Memory B cell (primary cell): Measurements from ENCODE around the gene PRR36.
A peak's percentile ranks its signal among the peaks of the same experiment; 100 is the strongest.

Experiments used
- ATAC-seq: fragments of 150-1000 bp; cut with Tn5 transposase; 2 replicates; pipeline ENCODE4 v1.10.0; 2021; ENCODE audit warnings: low read depth, mild to moderate bottlenecking, moderate library complexity
- DNase-seq, 2 donors: peaks; one replicate each; pipeline ENCODE4 v3.0.0; 2022; ENCODE audit warnings: low spot score in 2 of 2
- H3K27ac Mint-ChIP-seq: one replicate; pipeline ENCODE4 v1.8.0; 2022; ENCODE audit warnings: mild to moderate bottlenecking, moderate library complexity, mixed read lengths
- H3K27me3 Mint-ChIP-seq: one replicate; pipeline ENCODE4 v1.8.0; 2022; ENCODE audit warnings: mixed read lengths
- H3K36me3 Mint-ChIP-seq: one replicate; pipeline ENCODE4 v1.8.0; 2022; ENCODE audit warnings: mild to moderate bottlenecking, mixed read lengths
- H3K4me1 Mint-ChIP-seq: one replicate; pipeline ENCODE4 v1.8.0; 2022; ENCODE audit warnings: mixed read lengths
- H3K4me3 Mint-ChIP-seq: one replicate; pipeline ENCODE4 v1.8.0; 2022; ENCODE audit warnings: mild to moderate bottlenecking, moderate library complexity, mixed read lengths
- H3K9me3 Mint-ChIP-seq: one replicate; pipeline ENCODE4 v1.8.0; 2022; ENCODE audit warnings: mixed read lengths

The PRR36 gene

GRCh38 chr19:7857727-7858108, 16.5 kb downstream of the PRR36 start:
- Mint-ChIP-seq H3K9me3 (no peaks in the 10 kb centered on the region), H3K27ac (no peak overlapping the region), H3K27me3 (peaks cover 24% of the 10 kb centered on the region), H3K4me1 (peaks cover 9% of the 10 kb centered on the region), H3K4me3 (no peak overlapping the region), H3K36me3 (peaks cover 5% of the 10 kb centered on the region)
- no peak for DNase-seq
- no peak for ATAC-seq

DNA sequence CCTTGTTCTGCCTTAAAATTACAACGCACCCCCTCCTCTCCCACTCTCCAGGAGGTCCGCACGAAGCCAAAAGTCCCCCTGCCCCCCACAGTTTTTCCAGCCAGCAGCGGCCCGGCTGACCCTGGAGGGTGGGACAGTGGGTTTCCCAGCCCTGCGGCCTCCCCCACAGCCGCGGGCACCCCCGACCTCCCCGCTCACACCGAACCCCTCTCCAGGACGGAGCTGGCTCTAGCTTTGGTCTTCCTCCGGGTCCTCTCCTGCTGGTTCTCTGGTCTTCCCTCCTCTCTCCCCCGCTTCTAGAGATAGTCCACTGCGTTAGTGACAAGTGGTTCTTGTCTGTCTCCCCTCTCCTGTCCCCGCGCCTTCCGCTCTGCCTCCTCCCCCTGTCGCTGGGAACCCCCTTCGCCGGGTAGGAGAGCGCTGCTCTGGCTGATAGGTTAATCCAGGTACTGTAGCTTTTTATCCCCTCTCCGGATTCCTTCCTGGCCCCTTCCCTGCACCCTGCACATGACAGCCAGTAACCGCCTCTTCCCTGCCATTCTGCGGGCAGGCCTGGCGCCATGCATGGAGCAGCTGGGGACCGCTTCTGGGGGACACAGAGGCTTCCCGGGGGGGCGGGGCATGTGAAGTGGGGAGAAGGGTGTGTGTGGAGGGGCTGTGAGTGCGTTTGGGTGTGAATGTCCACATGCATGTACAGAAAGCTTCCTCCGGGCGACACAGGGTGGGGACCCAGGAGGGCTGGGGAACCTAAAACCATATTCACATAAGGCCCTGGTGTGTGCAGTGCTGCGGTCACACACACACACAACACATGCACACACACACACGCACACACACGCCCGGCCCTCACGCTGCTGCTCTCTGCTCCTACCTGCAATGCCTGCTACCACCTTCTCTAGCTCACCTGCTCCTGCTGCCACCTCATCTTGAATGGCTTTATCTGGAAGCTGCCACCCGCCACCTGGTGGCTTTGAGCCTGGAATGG, 17.2 kb downstream of the PRR36 start:
- no peak for DNase-seq
- Mint-ChIP-seq H3K4me1 (peaks cover 7% of the 10 kb centered on the region), H3K27ac (no peak overlapping the region), H3K9me3 (no peaks in the 10 kb centered on the region), H3K4me3 (no peak overlapping the region), H3K27me3 (peaks cover 24% of the 10 kb centered on the region), H3K36me3 (peaks cover 5% of the 10 kb centered on the region)
- ATAC-seq = no peak

DNA sequence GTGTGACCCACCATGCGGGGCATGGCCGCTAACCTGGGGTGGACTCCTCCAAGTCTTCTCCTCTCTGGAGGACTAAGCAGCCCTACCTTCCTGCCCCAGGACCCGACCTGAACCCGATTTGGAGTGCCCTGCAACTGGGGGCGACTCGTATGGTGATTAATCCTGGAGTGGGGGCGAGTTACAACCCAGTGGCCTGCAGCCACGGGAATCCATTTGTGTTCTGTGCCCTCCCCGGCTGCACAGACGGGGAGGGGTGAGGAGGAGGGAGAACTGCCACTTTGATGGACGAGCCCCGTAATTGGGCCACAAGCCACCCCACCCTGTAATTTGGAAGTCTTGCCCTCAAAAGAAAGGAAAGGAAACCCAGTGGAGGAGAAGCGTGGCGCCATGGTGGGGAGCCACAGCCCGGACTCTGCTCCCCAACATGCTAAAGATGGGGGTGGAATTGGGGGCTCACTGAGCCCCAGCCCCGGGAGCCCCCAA, 18.0 kb downstream of the PRR36 start:
- Mint-ChIP-seq H3K36me3 (peaks cover 5% of the 10 kb centered on the region), H3K27ac (no peak overlapping the region), H3K4me1 (peaks cover 7% of the 10 kb centered on the region), H3K27me3 (peaks cover 23% of the 10 kb centered on the region), H3K9me3 (no peaks in the 10 kb centered on the region), H3K4me3 (no peak overlapping the region)
- no peak for ATAC-seq
- DNase-seq = no peak

- no peak for ATAC-seq
- H3K9me3 Mint-ChIP-seq = no peaks in the 10 kb centered on the region
Measured at GRCh38 chr19:7855426-7856108, 18.6 kb downstream of the PRR36 start.

GRCh38 chr19:7853770-7854128, 20.4 kb downstream of the PRR36 start:
- Mint-ChIP-seq H3K4me1 (peaks cover 7% of the 10 kb centered on the region), H3K27me3 (peaks cover 19% of the 10 kb centered on the region), H3K9me3 (no peaks in the 10 kb centered on the region), H3K27ac (no peak overlapping the region), H3K36me3 (peaks cover 5% of the 10 kb centered on the region), H3K4me3 (no peak overlapping the region)
- DNase-seq (no peak), ATAC-seq (no peak)

More at GRCh38 chr19:7855426-7856108, 18.6 kb downstream of the PRR36 start:
- no peak overlapping the region for H3K27ac Mint-ChIP-seq
- no peak overlapping the region for H3K4me3 Mint-ChIP-seq
- H3K36me3 Mint-ChIP-seq = peaks cover 5% of the 10 kb centered on the region
- no peak for DNase-seq
- H3K27me3 Mint-ChIP-seq = peaks cover 19% of the 10 kb centered on the region
- H3K4me1 Mint-ChIP-seq = peaks cover 7% of the 10 kb centered on the region

- Mint-ChIP-seq H3K4me3 (no peak overlapping the region), H3K27ac (no peak overlapping the region), H3K9me3 (no peaks in the 10 kb centered on the region), H3K4me1 (peaks cover 7% of the 10 kb centered on the region), H3K36me3 (peaks cover 5% of the 10 kb centered on the region), H3K27me3 (peaks cover 17% of the 10 kb centered on the region)
- ATAC-seq (peak; percentile 87), DNase-seq (peak; percentile 57 to 71)
Measured at GRCh38 chr19:7852851-7853769, 21.1 kb downstream of the PRR36 start.

DNA sequence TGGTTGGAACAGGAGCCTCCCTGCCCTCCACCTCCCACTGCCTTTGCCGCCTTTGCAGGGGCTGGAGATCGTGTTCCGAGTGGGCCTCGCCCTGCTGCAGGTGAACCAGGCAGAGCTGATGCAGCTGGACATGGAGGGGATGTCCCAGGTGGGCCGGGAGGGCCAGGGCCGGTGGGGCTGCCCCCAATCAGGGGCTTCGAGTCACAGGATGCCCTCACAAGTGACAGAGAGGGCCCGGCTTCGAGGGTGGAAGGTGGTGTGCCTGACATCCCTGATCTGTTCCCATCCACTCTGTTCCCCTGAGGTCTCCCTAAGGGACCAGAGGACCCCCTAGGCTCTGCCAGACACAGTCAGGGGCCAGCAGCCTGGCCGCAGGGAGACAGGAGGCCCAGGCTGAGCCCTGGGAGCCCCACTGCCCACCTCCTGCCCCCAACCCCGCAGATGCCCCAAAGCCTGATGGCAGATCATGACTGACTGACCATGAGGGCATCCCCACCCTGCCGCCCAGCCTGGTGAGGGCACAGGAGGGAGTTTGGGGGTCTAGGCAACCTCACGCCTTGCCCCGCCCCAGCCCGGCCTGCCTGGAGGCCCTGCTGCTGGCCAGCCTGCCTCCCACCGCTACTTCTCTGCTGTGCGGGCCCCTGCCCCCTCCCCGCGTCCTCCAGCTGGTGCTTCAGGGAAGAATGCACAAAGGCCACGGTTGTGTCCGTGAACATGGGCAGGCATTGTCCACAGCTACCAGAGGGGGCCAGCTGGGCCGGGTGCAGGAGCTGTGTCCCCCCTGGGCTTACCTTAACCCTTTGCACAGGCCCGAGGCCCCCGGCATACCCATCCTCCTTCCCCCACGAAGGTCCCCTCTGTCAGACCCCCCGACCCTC, 22.3 kb downstream of the PRR36 start:
- H3K36me3 Mint-ChIP-seq = peaks cover 4% of the 10 kb centered on the region
- H3K4me3 Mint-ChIP-seq = no peak overlapping the region
- H3K4me1 Mint-ChIP-seq = peaks cover 7% of the 10 kb centered on the region
- no peak for ATAC-seq
- DNase-seq = no peak
- H3K9me3 Mint-ChIP-seq = no peaks in the 10 kb centered on the region
- no peak overlapping the region for H3K27ac Mint-ChIP-seq
- H3K27me3 Mint-ChIP-seq = peaks cover 10% of the 10 kb centered on the region

GRCh38 chr19:7850945-7851622, 23.1 kb downstream of the PRR36 start:
- Mint-ChIP-seq H3K36me3 (peaks cover 3% of the 10 kb centered on the region), H3K9me3 (no peaks in the 10 kb centered on the region), H3K27me3 (peaks cover 8% of the 10 kb centered on the region), H3K4me3 (no peak overlapping the region), H3K4me1 (peaks cover 7% of the 10 kb centered on the region), H3K27ac (no peak overlapping the region)
- no peak for DNase-seq
- no peak for ATAC-seq

DNA sequence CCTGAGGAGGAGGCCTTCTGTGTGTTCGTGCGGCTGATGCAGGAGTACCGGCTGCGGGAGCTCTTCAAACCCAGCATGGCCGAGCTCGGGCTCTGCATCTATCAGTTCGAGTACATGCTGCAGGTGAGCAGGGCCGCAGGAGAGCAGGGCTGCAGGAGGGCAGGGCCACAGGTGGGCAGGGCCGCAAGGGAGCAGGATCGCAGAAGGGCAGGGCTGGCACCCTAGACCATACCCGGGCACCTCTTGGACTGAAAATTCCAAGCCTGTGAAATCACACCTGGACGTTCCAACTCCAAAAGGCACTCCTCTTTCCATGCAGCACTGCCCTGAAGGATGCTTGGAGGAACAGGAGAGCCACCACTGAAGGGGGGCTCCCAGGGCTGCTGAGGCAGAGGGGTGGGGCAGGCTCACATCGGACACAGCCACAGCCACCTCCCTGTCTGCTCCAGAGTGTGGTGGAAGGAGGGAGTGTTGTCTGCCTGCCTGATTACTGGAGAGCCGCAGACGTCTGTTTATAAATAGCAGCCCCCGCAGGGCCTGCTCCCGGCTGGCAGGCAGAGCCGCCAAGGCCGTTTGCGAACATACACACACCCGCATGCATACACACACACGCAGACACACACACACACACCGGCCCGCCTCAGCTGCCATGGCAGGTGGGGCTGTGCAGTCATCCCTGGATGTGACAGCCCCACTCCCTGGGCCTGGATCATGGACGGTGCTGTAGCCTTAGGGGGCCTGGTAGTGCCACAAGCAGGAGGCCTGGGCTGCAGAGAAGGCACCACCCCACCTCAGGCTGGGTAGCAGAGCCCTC, 24.0 kb downstream of the PRR36 start:
- no peaks in the 10 kb centered on the region for H3K9me3 Mint-ChIP-seq
- peaks cover 7% of the 10 kb centered on the region for H3K4me1 Mint-ChIP-seq
- H3K27me3 Mint-ChIP-seq = peaks cover 7% of the 10 kb centered on the region

DNA sequence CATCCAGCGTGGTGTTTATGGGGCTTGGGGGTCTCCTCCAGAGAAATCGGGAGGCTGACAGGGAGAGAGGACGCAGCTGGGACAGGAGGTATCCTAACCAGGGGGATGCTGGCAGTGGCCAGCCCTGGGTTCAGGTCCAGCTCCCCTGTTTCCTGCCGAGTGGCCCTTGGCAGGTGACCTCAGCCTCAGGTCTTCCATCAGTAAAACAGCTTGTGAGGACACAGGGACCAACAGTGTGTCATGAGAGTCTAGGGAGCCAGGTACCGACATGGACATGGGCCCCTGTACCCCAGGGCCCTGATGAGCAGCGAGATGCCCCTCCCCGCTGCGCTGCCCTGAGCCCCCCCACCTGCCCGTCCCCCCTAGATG, 24.6 kb downstream of the PRR36 start:
- peaks cover 7% of the 10 kb centered on the region for H3K4me1 Mint-ChIP-seq
- no peaks in the 10 kb centered on the region for H3K9me3 Mint-ChIP-seq
- no peak for ATAC-seq
- DNase-seq = no peak
- no peak overlapping the region for H3K4me3 Mint-ChIP-seq
- peaks cover 6% of the 10 kb centered on the region for H3K27me3 Mint-ChIP-seq
- no peak overlapping the region for H3K27ac Mint-ChIP-seq
- H3K36me3 Mint-ChIP-seq = no peaks in the 10 kb centered on the region

More for the DNA sequence above, 24.0 kb downstream of the PRR36 start:
- Mint-ChIP-seq H3K4me3 (no peak overlapping the region), H3K27ac (no peak overlapping the region), H3K36me3 (peaks cover 1% of the 10 kb centered on the region)
- no peak for ATAC-seq
- no peak for DNase-seq

- no peak for ATAC-seq
- no peaks in the 10 kb centered on the region for H3K36me3 Mint-ChIP-seq
- no peaks in the 10 kb centered on the region for H3K9me3 Mint-ChIP-seq
- peaks cover 7% of the 10 kb centered on the region for H3K4me1 Mint-ChIP-seq
- DNase-seq = no peak
- H3K27ac Mint-ChIP-seq = no peak overlapping the region
- peaks cover 6% of the 10 kb centered on the region for H3K27me3 Mint-ChIP-seq
- no peak overlapping the region for H3K4me3 Mint-ChIP-seq
Measured at GRCh38 chr19:7848779-7849457, 25.3 kb downstream of the PRR36 start.
